GM13977 (cell line): ENCODE measurements around the gene MOK.

Experiments
- DNase-seq: peaks from one replicate; pipeline ENCODE4 v3.0.0; 2012; ENCODE audit warnings: low spot score
- in situ Hi-C: fragments of 300-500 bp; cut with MboI; formaldehyde crosslinking; loops from one replicate; pipeline ENCODE4 v1.12.0; 2022; ENCODE audit warnings: low sequenced_read_pairs, low pct_unique_long_range_greater_than_20kb, mixed read lengths, inconsistent platforms; ENCODE audit not compliant: unreplicated experiment
- TF ChIP-seq, protein P1 (sequence below): IDR thresholded peaks from 2 replicates; pipeline ENCODE4 v1.5.1; 2012; ENCODE audit warnings: mild to moderate bottlenecking, control low read depth; ENCODE audit not compliant: insufficient read depth; ENCODE audit errors: extremely low read depth, missing control alignments

MOK gene

DNA sequence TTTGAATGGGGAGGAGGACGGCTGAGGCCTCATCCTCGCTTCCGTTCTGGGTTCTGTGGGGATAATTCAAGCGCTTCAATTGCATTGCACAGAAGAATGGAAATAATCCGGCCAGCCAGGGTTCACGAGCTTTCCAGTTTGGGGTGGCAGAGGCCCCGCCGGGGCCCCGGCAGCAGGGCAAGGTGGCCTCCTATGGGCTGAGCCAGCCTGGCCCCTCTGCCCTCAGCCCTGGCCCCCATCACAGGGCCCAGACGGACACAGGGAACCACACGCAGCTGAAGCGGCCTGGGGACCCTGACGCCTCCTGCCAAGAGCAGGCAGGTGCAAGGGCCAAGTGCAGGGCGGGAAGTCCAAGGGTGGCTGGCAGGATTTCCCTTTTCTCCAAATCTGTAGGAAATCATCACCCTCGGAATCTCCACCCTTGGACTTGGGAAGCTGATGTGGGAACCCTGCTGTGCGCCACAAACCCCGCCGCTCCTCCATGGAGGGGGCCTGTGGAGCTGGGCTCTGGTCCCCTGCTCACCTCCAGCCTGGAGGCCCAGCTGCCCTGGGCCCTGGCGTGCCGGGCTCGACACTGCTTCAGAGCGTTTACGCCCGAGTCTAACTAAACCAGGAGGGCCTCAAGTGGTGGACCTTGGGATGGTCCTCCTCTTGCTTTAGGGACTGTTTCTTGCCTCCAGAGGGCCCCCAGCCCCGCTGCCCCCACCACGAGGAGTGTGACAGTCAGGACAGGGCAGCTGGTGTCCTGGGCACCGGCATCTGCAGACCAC is 78.4 kb downstream of the MOK start:
- TF ChIP-seq, protein P1, sequence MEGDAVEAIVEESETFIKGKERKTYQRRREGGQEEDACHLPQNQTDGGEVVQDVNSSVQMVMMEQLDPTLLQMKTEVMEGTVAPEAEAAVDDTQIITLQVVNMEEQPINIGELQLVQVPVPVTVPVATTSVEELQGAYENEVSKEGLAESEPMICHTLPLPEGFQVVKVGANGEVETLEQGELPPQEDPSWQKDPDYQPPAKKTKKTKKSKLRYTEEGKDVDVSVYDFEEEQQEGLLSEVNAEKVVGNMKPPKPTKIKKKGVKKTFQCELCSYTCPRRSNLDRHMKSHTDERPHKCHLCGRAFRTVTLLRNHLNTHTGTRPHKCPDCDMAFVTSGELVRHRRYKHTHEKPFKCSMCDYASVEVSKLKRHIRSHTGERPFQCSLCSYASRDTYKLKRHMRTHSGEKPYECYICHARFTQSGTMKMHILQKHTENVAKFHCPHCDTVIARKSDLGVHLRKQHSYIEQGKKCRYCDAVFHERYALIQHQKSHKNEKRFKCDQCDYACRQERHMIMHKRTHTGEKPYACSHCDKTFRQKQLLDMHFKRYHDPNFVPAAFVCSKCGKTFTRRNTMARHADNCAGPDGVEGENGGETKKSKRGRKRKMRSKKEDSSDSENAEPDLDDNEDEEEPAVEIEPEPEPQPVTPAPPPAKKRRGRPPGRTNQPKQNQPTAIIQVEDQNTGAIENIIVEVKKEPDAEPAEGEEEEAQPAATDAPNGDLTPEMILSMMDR: no peak
- in situ Hi-C loops: no loop called here
- no peak for DNase-seq

DNA sequence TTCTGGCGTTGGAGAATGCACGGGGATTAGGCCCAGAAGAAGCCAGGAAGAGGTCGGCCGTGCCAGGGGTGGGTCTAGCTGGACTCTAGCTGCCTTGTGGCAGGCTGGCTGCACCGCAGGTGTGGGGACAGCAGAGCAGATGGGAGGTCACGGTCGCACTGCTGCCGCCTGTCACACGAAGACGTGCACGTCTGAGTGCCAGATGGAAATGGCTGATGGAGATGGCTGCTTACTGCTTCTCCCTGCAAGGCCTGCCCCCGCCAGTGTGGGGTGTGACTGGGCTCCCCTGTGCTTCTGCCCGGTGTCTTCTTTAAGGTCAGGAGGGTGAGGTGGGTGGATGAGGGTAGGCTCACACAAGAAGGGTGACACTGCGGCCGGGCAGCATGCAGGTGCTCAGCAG is 79.0 kb downstream of the MOK start:
- in situ Hi-C loops: no loop called here
- TF ChIP-seq, protein P1: no peak
- no peak for DNase-seq

DNA sequence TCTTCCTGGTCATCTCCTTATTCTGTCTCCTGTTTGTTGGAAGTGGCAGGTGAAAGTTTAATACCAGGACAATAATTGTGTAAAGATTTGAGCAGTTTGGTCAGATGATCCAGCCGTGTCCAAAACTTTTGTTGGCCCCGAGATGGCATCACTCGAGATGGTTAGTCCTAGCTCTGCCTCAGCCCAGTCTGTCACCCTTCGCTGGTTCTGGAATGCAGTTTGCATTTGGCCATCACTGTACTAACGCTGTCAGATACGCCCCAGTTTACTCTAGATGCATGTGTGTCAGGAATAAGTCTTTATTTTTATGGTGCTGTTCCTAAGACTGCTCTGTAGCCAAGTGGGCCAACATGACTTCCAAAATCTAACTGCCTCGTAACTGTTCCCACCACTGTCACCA is 79.6 kb downstream of the MOK start:
- in situ Hi-C loops: no loop called here
- TF ChIP-seq, protein P1: no peak
- DNase-seq: no peak

DNA sequence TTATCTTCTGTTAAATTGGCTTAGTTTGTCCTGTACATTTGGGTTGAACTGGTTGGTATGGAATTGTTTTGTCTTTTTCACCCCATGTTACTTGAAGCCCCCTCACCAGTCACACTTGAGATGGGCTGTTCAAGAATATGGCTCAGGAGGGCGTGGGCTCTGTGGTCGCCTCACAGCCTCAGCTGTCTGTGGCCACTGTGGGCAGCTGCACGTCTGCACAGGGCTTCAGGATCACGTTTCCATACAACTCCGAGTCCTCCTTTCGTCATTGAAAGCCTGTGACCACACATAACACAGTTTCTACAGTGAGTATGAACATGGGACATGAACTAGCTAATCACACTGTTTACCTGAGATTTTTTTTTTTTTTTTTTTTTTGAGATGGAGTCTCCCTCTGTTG is 81.3 kb downstream of the MOK start:
- in situ Hi-C loops: no loop called here
- no peak for DNase-seq
- TF ChIP-seq, protein P1: no peak

DNA sequence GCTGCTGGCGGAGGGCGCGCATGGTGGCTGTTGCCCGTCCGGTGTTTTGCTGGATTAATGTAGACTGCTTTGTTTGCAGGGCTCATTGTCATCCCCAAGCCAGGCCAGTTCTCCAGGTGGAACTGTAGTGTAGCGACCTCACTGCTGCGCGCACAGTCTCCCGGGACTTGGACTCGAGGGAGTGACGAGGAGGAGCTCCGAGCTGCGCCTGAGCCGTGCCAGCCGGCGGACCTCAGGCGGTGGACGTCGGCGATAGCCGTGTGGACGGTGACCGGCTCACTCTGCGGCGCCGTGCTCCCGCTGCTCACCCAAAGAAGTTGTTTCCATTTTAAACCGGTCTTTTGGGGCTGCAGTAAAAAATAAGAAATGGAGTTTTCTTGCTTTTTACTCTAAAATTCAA is 82.2 kb downstream of the MOK start:
- DNase-seq: no peak
- in situ Hi-C loops: no loop called here
- TF ChIP-seq, protein P1: no peak

DNA sequence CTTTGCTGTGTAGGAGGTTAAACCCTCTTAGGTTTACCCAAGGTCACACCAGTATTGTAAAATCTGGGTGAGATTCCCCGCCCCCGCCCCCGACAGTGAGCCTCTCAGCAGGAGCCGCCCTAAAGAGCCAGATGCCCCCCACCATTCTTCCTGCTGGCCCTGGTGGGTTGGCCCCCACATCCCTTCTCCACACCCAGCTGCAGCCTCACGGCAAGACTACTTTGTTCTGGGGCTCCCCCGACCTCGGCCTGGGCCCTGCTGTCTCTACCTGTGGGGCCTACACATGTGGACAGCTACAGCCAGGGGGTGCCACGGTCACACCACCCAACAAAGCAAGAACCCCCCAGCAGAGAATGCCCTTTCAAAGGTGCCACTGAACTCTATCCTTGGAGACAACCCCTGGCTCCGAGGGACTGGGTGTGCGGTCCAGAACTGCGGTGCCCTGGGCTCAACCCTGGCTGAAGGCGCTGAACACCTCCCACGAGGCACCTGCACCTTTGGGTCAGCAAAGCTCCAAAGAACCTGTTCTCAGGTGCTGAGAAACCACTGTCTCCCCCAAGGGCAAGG is 82.9 kb downstream of the MOK start:
- DNase-seq: no peak
- in situ Hi-C loops: no loop called here
- TF ChIP-seq, protein P1: no peak
